ENCODE data around the gene OPCML. TPM values are rescaled to one million over a fixed set of nuclear protein-coding genes. Genes with fewer than 3 reads are reported as not detected.

Gene OPCML
- total RNA-seq, 2 donors from 2014 or later, result 0.04 TPM; not detected in 1

DNA sequence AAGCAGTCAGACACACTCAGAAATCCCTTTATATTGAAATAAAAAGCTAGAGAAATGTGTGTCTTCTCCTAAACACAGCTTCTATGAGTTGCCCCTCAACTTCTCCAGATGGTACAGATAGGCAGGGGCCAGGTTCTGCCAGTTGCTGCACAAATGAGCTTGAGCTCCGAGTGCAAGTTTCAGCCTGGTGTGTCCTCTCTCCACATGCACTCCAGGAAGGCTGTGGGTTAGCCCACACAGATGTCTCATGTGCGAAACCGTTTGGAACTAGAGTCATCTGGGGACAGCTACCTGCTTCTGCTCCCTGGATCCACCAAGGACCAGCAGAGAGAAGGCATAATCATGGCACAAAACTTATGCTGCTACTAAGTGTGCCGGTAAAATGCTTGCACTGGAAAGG lies 812.6 kb downstream of the OPCML start:
- H3K27me3 ChIP-seq, result no peaks in the 10 kb centered on the region
- DNase-seq (ENCODE audit: low spot score), result no peak
- TF ChIP-seq CTCF (IDR thresholded peaks at IDR 0.05), result no peak
- H3K36me3 ChIP-seq, result no peaks in the 10 kb centered on the region
- H3K4me3 ChIP-seq, result no peak overlapping the region
- H3K9me3 ChIP-seq, result no peaks in the 10 kb centered on the region
- no peaks in the 10 kb centered on the region for H3K4me1 ChIP-seq
- no peak overlapping the region for H3K27ac ChIP-seq

- H3K4me1 ChIP-seq, result no peaks in the 10 kb centered on the region
- no peak overlapping the region for H3K4me3 ChIP-seq
- TF ChIP-seq CTCF (IDR thresholded peaks at IDR 0.05), result no peak
- no peak overlapping the region for H3K27ac ChIP-seq
- H3K9me3 ChIP-seq, result no peaks in the 10 kb centered on the region
- DNase-seq (ENCODE audit: low spot score), result no peak
- no peaks in the 10 kb centered on the region for H3K36me3 ChIP-seq
- no peaks in the 10 kb centered on the region for H3K27me3 ChIP-seq
Measured at GRCh38 chr11:132718711-132719671, 813.3 kb downstream of the OPCML start.

GRCh38 chr11:132717824-132718223 lies 814.5 kb downstream of the OPCML start:
- no peak for DNase-seq (ENCODE audit: low spot score)
- Histone ChIP-seq H3K27ac (no peak overlapping the region), H3K27me3 (no peaks in the 10 kb centered on the region), H3K36me3 (no peaks in the 10 kb centered on the region), H3K4me3 (no peak overlapping the region), H3K4me1 (no peaks in the 10 kb centered on the region), H3K9me3 (no peaks in the 10 kb centered on the region)
- TF ChIP-seq CTCF (IDR thresholded peaks at IDR 0.05), result no peak

GRCh38 chr11:132716037-132716436 lies 816.3 kb downstream of the OPCML start:
- H3K36me3 ChIP-seq, result no peaks in the 10 kb centered on the region

GRCh38 chr11:132714859-132715440 lies 817.4 kb downstream of the OPCML start:
- Histone ChIP-seq H3K9me3 (no peaks in the 10 kb centered on the region), H3K27ac (no peak overlapping the region), H3K27me3 (no peaks in the 10 kb centered on the region), H3K4me3 (no peak overlapping the region), H3K36me3 (no peaks in the 10 kb centered on the region), H3K4me1 (no peaks in the 10 kb centered on the region)
- TF ChIP-seq CTCF (IDR thresholded peaks at IDR 0.05), result no peak
- DNase-seq (ENCODE audit: low spot score), result no peak

More at GRCh38 chr11:132716037-132716436, 816.3 kb downstream of the OPCML start:
- DNase-seq (ENCODE audit: low spot score), result no peak
- Histone ChIP-seq H3K4me3 (no peak overlapping the region), H3K4me1 (no peaks in the 10 kb centered on the region), H3K27me3 (no peaks in the 10 kb centered on the region), H3K9me3 (no peaks in the 10 kb centered on the region), H3K27ac (no peak overlapping the region)
- no peak for TF ChIP-seq CTCF (IDR thresholded peaks at IDR 0.05)
